ENCODE measurements around the gene CABLES1. TPM values are rescaled to one million over a fixed set of nuclear protein-coding genes. Genes with fewer than 3 reads are reported as not detected.

The CABLES1 gene
- total RNA-seq, 3 donors from 2014 or later, result 8.1 to 13.0 (median 11.6) TPM

DNA sequence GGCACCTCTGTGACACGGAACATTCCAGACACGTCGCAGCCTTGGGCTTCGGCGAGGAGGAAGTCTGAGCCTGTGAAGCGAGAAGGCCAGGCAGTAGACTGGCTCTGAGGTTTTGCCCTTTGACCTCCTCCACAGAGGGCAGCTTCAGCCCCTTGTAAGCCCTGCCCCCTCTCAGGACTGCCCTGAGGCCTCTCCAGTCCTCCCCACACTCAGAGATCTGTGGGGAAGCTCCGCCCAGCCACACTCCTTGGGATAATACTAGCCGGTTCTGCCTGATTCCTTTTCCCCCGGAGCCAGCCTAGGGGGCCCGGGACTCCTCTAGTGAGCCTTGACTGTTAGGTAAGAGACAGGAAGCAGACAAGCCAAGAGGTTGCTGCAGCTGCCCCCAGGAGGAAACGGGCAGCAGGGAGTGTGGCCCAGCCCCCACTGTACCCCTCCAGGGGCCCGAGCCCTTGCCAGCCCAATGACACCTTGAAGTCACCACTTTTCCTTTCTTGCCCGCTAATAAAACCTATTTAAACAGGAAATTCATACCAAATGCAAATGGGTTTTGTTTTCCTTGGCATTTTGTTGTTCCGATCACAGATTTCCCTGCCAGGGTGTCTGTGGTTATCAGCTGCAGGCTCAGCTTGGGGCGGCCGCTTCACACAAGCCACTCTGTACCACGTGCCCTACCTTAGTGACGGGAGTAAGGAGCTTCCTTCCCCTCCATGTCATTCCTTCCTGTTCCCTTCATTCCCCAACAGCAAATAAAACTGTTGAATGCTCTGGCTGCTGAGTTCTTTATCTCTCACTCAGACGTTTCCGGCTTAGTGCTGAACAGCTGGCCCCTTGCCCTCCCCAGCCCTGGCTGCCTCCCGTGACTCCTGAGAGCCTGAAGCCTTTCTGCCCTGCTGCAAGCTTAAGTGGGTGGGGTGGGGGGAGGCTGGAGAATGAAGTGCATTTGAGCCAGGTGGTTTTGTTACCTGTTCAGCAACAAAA, 124.7 kb downstream of the CABLES1 start:
- no peak overlapping the region for H3K4me3 ChIP-seq
- peak; percentile 72 to 81 (median 76) for DNase-seq
- ATAC-seq, result peak; percentile 91
- TF ChIP-seq, protein P1, sequence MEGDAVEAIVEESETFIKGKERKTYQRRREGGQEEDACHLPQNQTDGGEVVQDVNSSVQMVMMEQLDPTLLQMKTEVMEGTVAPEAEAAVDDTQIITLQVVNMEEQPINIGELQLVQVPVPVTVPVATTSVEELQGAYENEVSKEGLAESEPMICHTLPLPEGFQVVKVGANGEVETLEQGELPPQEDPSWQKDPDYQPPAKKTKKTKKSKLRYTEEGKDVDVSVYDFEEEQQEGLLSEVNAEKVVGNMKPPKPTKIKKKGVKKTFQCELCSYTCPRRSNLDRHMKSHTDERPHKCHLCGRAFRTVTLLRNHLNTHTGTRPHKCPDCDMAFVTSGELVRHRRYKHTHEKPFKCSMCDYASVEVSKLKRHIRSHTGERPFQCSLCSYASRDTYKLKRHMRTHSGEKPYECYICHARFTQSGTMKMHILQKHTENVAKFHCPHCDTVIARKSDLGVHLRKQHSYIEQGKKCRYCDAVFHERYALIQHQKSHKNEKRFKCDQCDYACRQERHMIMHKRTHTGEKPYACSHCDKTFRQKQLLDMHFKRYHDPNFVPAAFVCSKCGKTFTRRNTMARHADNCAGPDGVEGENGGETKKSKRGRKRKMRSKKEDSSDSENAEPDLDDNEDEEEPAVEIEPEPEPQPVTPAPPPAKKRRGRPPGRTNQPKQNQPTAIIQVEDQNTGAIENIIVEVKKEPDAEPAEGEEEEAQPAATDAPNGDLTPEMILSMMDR (IDR thresholded peaks at IDR 0.05), result no peak
- no peaks in the 10 kb centered on the region for H3K36me3 ChIP-seq (ENCODE audit: low read depth)
- peaks cover 23% of the 10 kb centered on the region for H3K4me1 ChIP-seq (ENCODE audit: low read depth)
- H3K9me3 ChIP-seq, result no peaks in the 10 kb centered on the region
- intact Hi-C loops (cut with DNase I, micrococcal nuclease), result no loop called here

GRCh38 chr18:23260926-23261590, 125.8 kb downstream of the CABLES1 start:
- DNase-seq (no peak), ATAC-seq (peak; percentile 35)
- TF ChIP-seq, protein P1 (IDR thresholded peaks at IDR 0.05), result no peak
- intact Hi-C loops (cut with DNase I, micrococcal nuclease), result no loop called here
- no peak overlapping the region for H3K4me3 ChIP-seq
- H3K4me1 ChIP-seq (ENCODE audit: low read depth), result peaks cover 23% of the 10 kb centered on the region
- H3K9me3 ChIP-seq, result no peaks in the 10 kb centered on the region
- no peaks in the 10 kb centered on the region for H3K36me3 ChIP-seq (ENCODE audit: low read depth)

DNA sequence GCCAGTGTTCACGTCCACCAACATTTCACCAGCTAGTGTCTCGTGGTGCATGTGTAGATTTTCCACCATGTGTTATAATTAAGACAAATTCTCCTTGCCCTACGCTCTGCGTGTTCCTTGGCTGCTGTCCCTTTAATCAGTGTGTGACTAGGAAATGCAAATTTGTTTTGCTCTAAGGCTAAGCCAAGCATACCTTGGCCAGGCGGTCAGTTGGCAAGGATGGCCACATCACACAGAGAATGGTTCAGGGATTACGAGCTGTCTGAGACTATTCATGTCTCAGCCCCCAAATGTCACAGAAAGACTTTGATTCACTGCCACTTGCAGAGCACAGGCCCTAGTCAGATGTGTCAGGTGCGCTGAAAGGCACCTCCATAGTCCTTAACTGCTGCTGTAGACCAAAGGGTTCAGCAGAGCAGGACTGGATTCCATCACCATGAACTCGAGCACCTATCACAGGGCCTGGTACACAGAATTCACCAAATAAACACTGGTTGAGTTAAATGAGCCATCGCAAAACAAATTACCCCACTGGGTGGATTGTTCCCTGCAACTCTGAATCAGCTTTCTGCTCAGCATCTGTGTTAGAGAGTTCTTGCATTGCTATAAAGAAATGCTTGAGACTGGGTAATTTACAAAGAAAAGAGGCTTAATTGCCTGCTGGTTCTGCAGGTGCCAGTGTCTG, 128.4 kb downstream of the CABLES1 start:
- TF ChIP-seq, protein P1 (IDR thresholded peaks at IDR 0.05), result no peak
- intact Hi-C loops (cut with DNase I, micrococcal nuclease), result no loop called here
- ATAC-seq (no peak), DNase-seq (no peak)
- Histone ChIP-seq H3K9me3 (no peaks in the 10 kb centered on the region), H3K4me3 (no peak overlapping the region), H3K36me3 (ENCODE audit: low read depth) (no peaks in the 10 kb centered on the region), H3K4me1 (ENCODE audit: low read depth) (peaks cover 23% of the 10 kb centered on the region)

GRCh38 chr18:23265682-23266399, 130.6 kb downstream of the CABLES1 start:
- ATAC-seq (no peak), DNase-seq (no peak)
- Histone ChIP-seq H3K4me3 (no peak overlapping the region), H3K9me3 (peaks cover 15% of the 10 kb centered on the region), H3K36me3 (ENCODE audit: low read depth) (no peaks in the 10 kb centered on the region), H3K4me1 (ENCODE audit: low read depth) (peaks cover 3% of the 10 kb centered on the region)
- intact Hi-C loops (cut with DNase I, micrococcal nuclease), result no loop called here
- TF ChIP-seq, protein P1 (IDR thresholded peaks at IDR 0.05), result no peak
